ENCODE results near the gene ISL1. TPM values are rescaled to one million over a fixed set of nuclear protein-coding genes. Genes with fewer than 3 reads are reported as not detected.

Gene ISL1
- total and polyA plus RNA-seq, 2 of the 8 experiments (the other 6 are each of a cell fraction or from before 2014, with no cell fraction given): 0.05 to 0.19 TPM

DNA sequence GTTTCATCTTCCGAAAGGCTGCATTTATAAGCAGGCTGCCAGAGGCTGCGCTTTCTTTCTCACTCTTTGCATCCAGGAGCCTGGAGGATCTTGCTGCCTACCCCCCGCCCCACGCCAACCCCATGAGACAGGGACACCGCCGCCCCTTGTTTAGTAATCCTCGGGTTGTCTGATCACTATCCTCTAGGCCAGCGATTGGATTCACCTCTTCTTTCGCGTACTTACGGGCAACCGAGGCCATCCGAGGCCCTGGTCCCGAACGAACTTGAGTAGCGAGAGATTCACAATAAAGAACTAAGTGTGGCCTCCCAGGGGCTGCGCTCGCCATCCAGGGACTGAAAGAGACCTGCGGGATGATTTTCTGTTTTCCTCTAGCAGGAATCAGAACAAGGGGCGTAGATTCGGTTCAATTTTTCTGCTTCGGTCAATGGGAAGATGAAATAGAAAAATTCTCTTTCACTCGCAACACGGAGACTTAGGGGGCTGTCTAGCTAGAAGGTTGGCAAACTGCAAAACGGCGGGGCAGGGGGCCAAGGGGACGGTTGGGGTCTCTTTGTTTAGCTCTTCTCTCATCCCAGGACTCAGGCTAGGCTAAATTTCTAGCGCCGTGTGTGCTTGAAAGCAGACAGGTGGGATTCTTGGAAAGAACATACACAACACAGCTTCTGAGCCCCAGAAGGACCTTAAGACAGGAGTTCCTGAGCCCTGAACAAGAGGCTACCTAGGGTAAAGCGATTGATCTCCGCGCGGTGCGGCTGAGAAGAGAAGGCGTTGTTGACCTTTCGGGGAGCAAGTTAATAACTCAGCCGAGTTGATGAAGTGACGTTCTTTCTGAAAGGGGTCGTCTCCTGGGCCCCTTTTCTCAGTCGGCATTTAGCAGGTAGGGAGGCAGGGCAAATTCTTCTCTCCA lies 5.8 kb upstream of the ISL1 start:
- peaks cover 13% of the 10 kb centered on the region for H3K23me2 ChIP-seq (ENCODE audit: low read depth, low read length)
- H2BK5ac ChIP-seq (ENCODE audit: low read depth, low read length): no peak overlapping the region
- no peak overlapping the region for H4K8ac ChIP-seq (ENCODE audit: extremely low read depth, insufficient read depth, low read length)
- no peak overlapping the region for H3K14ac ChIP-seq (ENCODE audit: insufficient read length)
- H3K79me2 ChIP-seq (ENCODE audit: control insufficient read depth in 1 of 2, insufficient read depth in 2 of 2, low read length in 2 of 2): no peaks in the 10 kb centered on the region
- peak; percentile 28 for FAIRE-seq
- no peaks in the 10 kb centered on the region for H3K9me3 ChIP-seq (ENCODE audit: insufficient read depth in 2 of 2, low read depth in 1 of 2, low read length in 1 of 2)
- H3K56ac ChIP-seq (replicated peaks; ENCODE audit: insufficient read length, low read depth, low read length): no peak overlapping the region
- 3% methylated on average over 34 of the region's 40 CpGs; no CpG with 5 or more reads in 1 of the 2 experiments for WGBS, 2 experiments (ENCODE audit: extremely low coverage in 1 of 2, insufficient coverage in 1 of 2, insufficient read length in 1 of 2, insufficient replicate concordance in 2 of 2, low coverage in 1 of 2, low lambda C conversion rate in 2 of 2, missing lambda C conversion rate in 1 of 2)
- no peak for TF ChIP-seq SIN3A (conservative IDR thresholded peaks at IDR 0.05 in 1 of 2, IDR thresholded peaks at IDR 0.05 in 1 of 2; ENCODE audit: low read depth in 1 of 2, low read length in 2 of 2)
- TF ChIP-seq SUZ12 (IDR thresholded peaks at IDR 0.05; ENCODE audit: low read length): peak; percentile 79
- peak; percentile 79 for TF ChIP-seq RNF2 (IDR thresholded peaks at IDR 0.05; ENCODE audit: borderline replicate concordance, low read depth, low read length, missing control alignments, poor library complexity, severe bottlenecking)
- 0 out of 2 replicates have a peak, but pooled peaks have one; percentile 55 for TF ChIP-seq CBX8 (IDR thresholded peaks at IDR 0.05; ENCODE audit: borderline replicate concordance, low read depth, low read length)
- TF ChIP-seq RBBP5 (IDR thresholded peaks at IDR 0.05; ENCODE audit: borderline replicate concordance, low read depth, low read length): peak; percentile 21; the same call in 1 of the 2 replicates
- peak; percentile 84 for TF ChIP-seq EZH2 (IDR thresholded peaks at IDR 0.05; ENCODE audit: low read depth, low read length, severe bottlenecking)
- H3K18ac ChIP-seq (ENCODE audit: extremely low read depth, low read length): no peak overlapping the region
- no peak overlapping the region for H2BK120ac ChIP-seq (replicated peaks; ENCODE audit: low read depth, low read length)
- H3K4me1 ChIP-seq (replicated peaks in 1 of 4; ENCODE audit: control insufficient read depth in 3 of 4, insufficient read depth in 4 of 4, low read length in 3 of 4): peaks cover 5 to 30% (median 15%) of the 10 kb centered on the region in 4 experiments; a peak in 6 of 7 replicates
- no peak overlapping the region for H3K27ac ChIP-seq (ENCODE audit: low read depth, low read length)
- H2AK5ac ChIP-seq (ENCODE audit: low read depth, low read length): no peak overlapping the region; the same call in 1 of the 2 replicates
- no peak overlapping the region for H2BK15ac ChIP-seq (ENCODE audit: low read length)
- H3K27me3 ChIP-seq (replicated peaks in 1 of 4; ENCODE audit: control insufficient read depth in 3 of 4, extremely low read depth in 1 of 4, insufficient read depth in 3 of 4, low read length in 3 of 4): peaks cover 42 to 78% (median 66%) of the 10 kb centered on the region in 4 experiments
- CTCF ChIA-PET (ENCODE audit: partially characterized antibody): interaction anchor here (1.2 to 11.8 kb wide), 8 partner anchors 10 to 610 kb away, joined by 3 to 113 read pairs (median 4); no protein-coding TSS in a partner anchor
- H3K4me3 ChIP-seq (ENCODE audit: extremely low read depth in 1 of 4, insufficient read depth in 2 of 4, low read depth in 3 of 4, low read length in 4 of 4): peak overlapping the region; percentile 35 to 62 (median 46); a peak in 6 of 8 replicates
- peaks cover 0 to 2% of the 10 kb centered on the region in 2 experiments for H4K20me1 ChIP-seq (replicated peaks in 1 of 2; ENCODE audit: control insufficient read depth in 1 of 2, insufficient read depth in 2 of 2, low read length in 2 of 2)
- no peaks in the 10 kb centered on the region for H3K79me1 ChIP-seq (ENCODE audit: low read depth, low read length)
- no peaks in the 10 kb centered on the region for H3K36me3 ChIP-seq (ENCODE audit: control insufficient read depth in 2 of 4, insufficient read depth in 4 of 4, low read length in 3 of 4)
- no peak overlapping the region for H4K91ac ChIP-seq (replicated peaks; ENCODE audit: insufficient read length, low read length)
- DNase-seq (ENCODE audit: low read depth in 1 of 2, low spot score in 2 of 2): no peak
- no peak overlapping the region for H2AFZ ChIP-seq (ENCODE audit: low read length)
- POLR2A ChIA-PET (ENCODE audit: partially characterized antibody): interaction anchor here (0.7 to 1.4 kb wide), 2 partner anchors 15 to 140 kb away, joined by 3 to 5 read pairs; no protein-coding TSS in a partner anchor
- no peak overlapping the region for H4K5ac ChIP-seq (ENCODE audit: insufficient read length, low read depth, low read length)
- H3K4me2 ChIP-seq (ENCODE audit: insufficient read depth in 1 of 2, low read depth in 2 of 2, low read length in 2 of 2): peak overlapping the region; percentile 88 to 98
- no peak overlapping the region for H3K23ac ChIP-seq (ENCODE audit: insufficient read length)
- H2BK20ac ChIP-seq (ENCODE audit: low read length): no peak overlapping the region
- no peak overlapping the region for H3K4ac ChIP-seq (replicated peaks; ENCODE audit: insufficient read length, low read depth, low read length)
- peak overlapping the region; percentile 78 for H2BK12ac ChIP-seq (ENCODE audit: low read depth, low read length)
- H3K9ac ChIP-seq (replicated peaks in 1 of 4; ENCODE audit: extremely low read depth in 1 of 4, low read depth in 3 of 4, low read length in 3 of 4): no peak overlapping the region

All from H1 (cell line).